Thymus (tissue), 11 donors: Measurements from ENCODE around the gene FOXN3. TPM values are rescaled to one million over a fixed set of nuclear protein-coding genes. Genes with fewer than 3 reads are reported as not detected.

Experiments
- DNase-seq, 9 donors: peaks; one replicate each; pipeline ENCODE4 v3.0.0-alpha.2; 2013; ENCODE audit warnings: low spot score in 9 of 9, low read depth in 6 of 9, missing footprints in 1 of 9
- H3K27ac ChIP-seq, 2 donors: one replicate each; pipeline ENCODE4 v1.5.1; 2013; ENCODE audit warnings: control low read depth in 1 of 2, low read depth in 1 of 2, low read length in 1 of 2, mild to moderate bottlenecking in 1 of 2, moderate library complexity in 1 of 2
- H3K27me3 ChIP-seq, 2 donors: one replicate each; pipeline ENCODE4 v1.5.1; 2013; ENCODE audit warnings: low read length in 1 of 2; ENCODE audit not compliant: control insufficient read depth in 2 of 2, insufficient read depth in 1 of 2
- H3K36me3 ChIP-seq, 2 donors: one replicate each; pipeline ENCODE4 v1.5.1; 2013; ENCODE audit warnings: low read length in 1 of 2, mild to moderate bottlenecking in 1 of 2, moderate library complexity in 1 of 2; ENCODE audit not compliant: control insufficient read depth in 2 of 2, insufficient read depth in 2 of 2
- H3K4me1 ChIP-seq, 2 donors: one replicate each; pipeline ENCODE4 v1.5.1; 2013; ENCODE audit warnings: low read length in 2 of 2; ENCODE audit not compliant: control insufficient read depth in 2 of 2, insufficient read depth in 2 of 2
- H3K4me3 ChIP-seq, 2 donors: one replicate each; pipeline ENCODE4 v1.5.1; 2013; ENCODE audit warnings: low read length in 2 of 2, control low read depth in 1 of 2, mild to moderate bottlenecking in 1 of 2
- H3K9me3 ChIP-seq, 2 donors: one replicate each; pipeline ENCODE4 v1.5.1; 2013; ENCODE audit warnings: low read length in 1 of 2, mild to moderate bottlenecking in 1 of 2; ENCODE audit not compliant: control insufficient read depth in 2 of 2, insufficient read depth in 1 of 2
- WGBS: extraction: QIAGEN DNeasy Blood & Tissue Kit; methylation state at CpG from one replicate; pipeline ENCODE4 v1.1.7; 2013; 5-methylcytosine and 5-hydroxymethylcytosine counted together
- polyA plus RNA-seq: library from polyadenylated mRNA; stranded (reverse); fragments of 200-250 nt; gene quantifications from one replicate; pipeline ENCODE4 v1.2.3, GENCODE V29; 2013
- total RNA-seq: library from RNA; stranded (reverse); fragments of 120-200 nt; gene quantifications from one replicate; pipeline ENCODE4 v1.2.4, GENCODE V29; 2013
- donor health status: healthy.

Gene FOXN3
- total and polyA plus RNA-seq, 2 donors, result 21.9 to 32.5 TPM

DNA sequence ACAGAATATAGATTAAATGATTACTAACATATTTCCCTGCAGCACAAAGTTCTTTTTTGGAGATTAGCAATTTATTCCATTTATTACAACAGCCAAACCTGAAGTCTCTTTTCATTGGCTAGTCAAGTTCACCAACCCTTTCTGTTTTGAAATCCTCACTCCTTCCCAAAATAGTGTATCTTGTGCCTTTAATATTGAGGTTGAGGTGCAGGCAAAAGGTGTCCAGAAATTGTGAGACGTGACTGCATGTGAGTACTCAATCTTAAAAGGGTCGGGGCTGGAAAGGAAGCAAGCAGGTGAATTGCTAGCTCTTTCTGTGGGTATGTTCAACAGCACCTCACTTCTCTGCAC, 11.1 kb upstream of the FOXN3 start:
- Histone ChIP-seq H3K27me3 (no peaks in the 10 kb centered on the region), H3K27ac (peak overlapping the region; percentile 82 to 88), H3K9me3 (no peaks in the 10 kb centered on the region), H3K36me3 (peaks cover 0 to 3% of the 10 kb centered on the region in 2 donors), H3K4me3 (no peak overlapping the region), H3K4me1 (peaks cover 23 to 35% of the 10 kb centered on the region in 2 donors)
- DNase-seq, result peak in 1 of 9 donors; percentile 60
- 27% methylated on average over 2 of the region's 2 CpGs for WGBS

DNA sequence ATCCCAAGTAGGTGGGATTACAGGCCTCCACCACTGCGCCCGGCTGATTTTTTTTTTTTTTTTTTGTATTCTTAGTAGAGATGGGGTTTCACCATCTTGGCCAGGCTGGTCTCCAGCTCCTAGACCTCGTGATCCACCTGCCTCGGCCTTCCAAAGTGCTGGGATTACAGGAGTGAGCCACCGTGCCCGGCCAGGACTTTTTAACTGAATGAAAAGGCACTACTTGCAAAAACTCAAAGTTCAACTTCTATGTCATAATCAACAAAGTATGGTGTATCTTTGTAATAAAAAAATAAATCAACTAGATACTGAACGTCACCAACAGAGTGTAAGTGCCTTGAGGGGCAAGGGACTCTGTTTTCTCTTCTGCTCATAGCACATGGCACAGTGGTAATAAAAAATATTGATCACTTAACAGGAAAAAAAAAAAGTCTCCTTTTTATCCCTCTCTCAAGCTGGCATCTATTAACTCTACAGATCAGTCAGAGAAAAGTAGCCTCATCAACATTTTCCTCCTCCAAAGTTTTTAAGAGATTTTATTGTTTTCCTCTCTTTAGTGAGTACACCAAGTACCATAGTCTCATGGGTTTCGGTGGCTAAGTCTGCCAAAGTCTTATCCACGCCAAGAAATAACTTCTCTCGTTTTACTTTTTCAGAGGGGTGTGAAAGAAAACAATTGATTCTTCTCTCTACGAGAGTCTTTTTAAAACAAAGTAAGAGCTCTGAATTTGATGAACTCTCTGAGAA, 10.6 kb upstream of the FOXN3 start:
- 97% methylated on average over 11 of the region's 11 CpGs for WGBS
- Histone ChIP-seq H3K4me1 (peaks cover 23 to 38% of the 10 kb centered on the region in 2 donors), H3K9me3 (no peaks in the 10 kb centered on the region), H3K36me3 (peaks cover 0 to 3% of the 10 kb centered on the region in 2 donors), H3K27ac (peak overlapping the region in 1 of 2 donors; percentile 88), H3K27me3 (no peaks in the 10 kb centered on the region), H3K4me3 (no peak overlapping the region)
- no peak for DNase-seq

DNA sequence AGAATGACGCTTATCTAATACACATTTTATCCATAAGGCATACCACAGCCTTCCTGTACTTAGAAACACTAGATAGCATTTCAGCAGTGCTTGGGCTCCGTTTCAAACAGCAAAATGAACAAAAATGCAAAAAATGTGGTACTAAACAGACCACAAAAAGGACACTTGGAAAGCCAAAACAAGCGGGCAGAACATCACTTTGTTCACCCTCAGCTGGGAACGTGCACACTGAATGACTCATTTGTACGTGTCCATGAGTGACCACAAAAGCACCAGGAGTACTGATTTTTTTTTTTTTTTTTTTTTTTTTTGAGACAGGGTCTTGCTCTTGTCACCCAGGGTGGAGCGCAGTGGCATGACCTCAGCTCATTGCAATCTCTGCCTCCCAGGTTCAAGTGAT, 8.9 kb upstream of the FOXN3 start:
- H3K27ac ChIP-seq, result no peak overlapping the region
- H3K9me3 ChIP-seq, result no peaks in the 10 kb centered on the region
- H3K4me1 ChIP-seq, result peaks cover 22 to 37% of the 10 kb centered on the region in 2 donors
- H3K4me3 ChIP-seq, result no peak overlapping the region
- no peak for DNase-seq
- WGBS, result 82% methylated on average over 6 of the region's 6 CpGs
- H3K36me3 ChIP-seq, result peaks cover 0 to 3% of the 10 kb centered on the region in 2 donors
- H3K27me3 ChIP-seq, result no peaks in the 10 kb centered on the region

DNA sequence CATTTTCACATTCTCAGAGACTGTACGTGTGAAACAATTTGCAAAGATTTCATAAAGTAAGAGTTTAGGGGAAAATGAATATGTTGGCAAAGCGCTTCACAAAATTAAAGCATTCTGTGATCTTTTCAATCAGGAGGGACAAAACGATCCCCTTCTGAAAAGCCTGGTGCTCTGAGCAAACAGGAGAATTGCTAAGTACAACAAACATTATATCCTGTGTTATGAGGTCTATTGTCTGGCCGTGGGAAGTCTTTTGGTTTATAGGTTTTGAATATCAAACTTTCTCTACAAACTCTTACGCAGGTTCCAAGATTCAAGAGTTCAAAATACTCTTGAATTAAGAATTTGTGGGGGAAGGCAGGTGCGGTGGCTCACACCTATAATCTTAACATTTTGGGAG, 7.2 kb upstream of the FOXN3 start:
- H3K9me3 ChIP-seq, result no peaks in the 10 kb centered on the region
- H3K4me1 ChIP-seq, result peaks cover 12 to 31% of the 10 kb centered on the region in 2 donors
- peaks cover 0 to 3% of the 10 kb centered on the region in 2 donors for H3K36me3 ChIP-seq
- 91% methylated on average over 6 of the region's 6 CpGs for WGBS
- H3K27ac ChIP-seq, result no peak overlapping the region
- H3K4me3 ChIP-seq, result no peak overlapping the region
- H3K27me3 ChIP-seq, result no peaks in the 10 kb centered on the region
- DNase-seq, result no peak

DNA sequence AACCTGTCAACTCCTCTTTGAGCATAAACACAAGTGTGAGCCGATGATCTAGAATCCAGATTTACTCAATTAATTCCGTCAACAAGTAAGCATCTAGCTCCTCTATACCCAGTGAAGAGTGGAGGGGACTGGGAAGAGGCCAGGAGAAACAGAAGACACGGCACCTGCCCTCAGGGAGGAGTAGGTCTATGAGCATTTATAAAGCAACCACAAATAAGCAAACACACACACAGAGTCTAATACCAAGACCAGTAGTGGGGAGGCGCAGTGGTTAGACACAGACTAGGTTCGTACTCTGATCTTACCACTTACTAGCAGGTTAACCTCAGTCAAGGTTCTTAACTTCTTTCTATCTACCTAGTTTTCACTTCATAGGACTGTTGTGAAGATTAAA, 5.9 kb upstream of the FOXN3 start:
- Histone ChIP-seq H3K4me1 (peaks cover 8 to 26% of the 10 kb centered on the region in 2 donors), H3K4me3 (no peak overlapping the region), H3K27me3 (no peaks in the 10 kb centered on the region), H3K27ac (no peak overlapping the region), H3K36me3 (no peaks in the 10 kb centered on the region), H3K9me3 (no peaks in the 10 kb centered on the region)
- WGBS, result 83% methylated on average over 5 of the region's 5 CpGs
- no peak for DNase-seq

DNA sequence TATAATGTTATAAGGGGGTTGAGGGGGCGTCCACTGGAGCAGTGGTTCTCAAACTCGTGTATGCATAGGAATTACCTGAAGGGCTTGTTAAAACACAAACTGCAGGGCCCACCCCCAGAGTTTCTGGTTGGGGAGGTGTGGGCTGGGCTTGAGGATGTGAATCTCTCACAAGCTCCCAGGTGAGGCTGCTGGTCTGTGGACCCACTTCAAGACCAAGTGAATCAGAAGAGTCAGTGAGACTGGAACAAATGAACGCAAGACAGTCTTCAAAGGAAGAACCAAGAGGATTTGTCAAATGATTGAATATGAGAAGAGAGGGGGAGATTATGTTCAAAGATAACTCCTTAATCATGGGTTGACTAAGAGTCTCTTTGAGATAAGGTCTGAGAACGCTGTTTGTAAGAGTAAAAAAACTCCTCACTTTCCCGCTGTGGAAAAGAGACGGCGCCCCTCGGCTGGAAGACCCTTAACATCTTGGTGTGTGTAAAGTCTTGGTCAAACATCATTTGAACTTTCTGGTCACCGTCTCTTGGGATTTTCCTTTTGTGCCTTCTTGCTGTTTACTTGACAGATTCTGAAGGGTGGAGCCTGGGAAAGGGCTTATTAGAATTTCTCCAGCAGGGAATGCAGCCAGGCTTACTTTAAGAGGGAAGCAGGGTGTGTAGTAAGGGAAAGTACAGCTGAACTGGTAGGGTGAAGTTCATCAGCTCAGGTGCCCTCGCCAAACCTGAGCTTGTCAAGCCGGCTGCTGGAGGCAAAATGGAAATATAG, 5.3 kb upstream of the FOXN3 start:
- H3K4me3 ChIP-seq, result no peak overlapping the region
- H3K27ac ChIP-seq, result no peak overlapping the region
- H3K9me3 ChIP-seq, result no peaks in the 10 kb centered on the region
- no peaks in the 10 kb centered on the region for H3K36me3 ChIP-seq
- peaks cover 9 to 31% of the 10 kb centered on the region in 2 donors for H3K4me1 ChIP-seq
- WGBS, result 89% methylated on average over 11 of the region's 11 CpGs
- H3K27me3 ChIP-seq, result peaks cover 0 to 2% of the 10 kb centered on the region in 2 donors
- no peak for DNase-seq

DNA sequence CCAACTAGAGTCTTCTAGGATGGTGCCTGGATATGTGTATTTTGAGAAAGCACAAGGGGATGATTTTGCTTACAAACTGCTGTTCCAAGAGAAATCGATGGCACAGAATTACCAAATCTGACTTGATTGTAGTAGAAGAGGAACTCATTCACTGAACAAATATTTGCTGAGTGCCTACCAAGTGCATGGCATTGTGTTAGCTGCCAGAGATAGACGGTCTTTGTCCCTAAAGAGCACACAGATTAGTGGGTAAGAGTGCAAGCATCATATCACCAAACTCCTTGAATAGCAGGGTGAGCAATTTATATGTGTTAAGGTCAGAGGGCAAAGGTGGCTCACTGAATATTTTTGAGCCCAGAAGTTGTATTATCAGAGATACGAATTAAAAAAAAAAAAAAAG, 3.5 kb upstream of the FOXN3 start:
- H3K4me3 ChIP-seq, result no peak overlapping the region
- WGBS, result 97% methylated on average over 3 of the region's 3 CpGs
- H3K9me3 ChIP-seq, result no peaks in the 10 kb centered on the region
- no peaks in the 10 kb centered on the region for H3K36me3 ChIP-seq
- no peak for DNase-seq
- peaks cover 0 to 2% of the 10 kb centered on the region in 2 donors for H3K27me3 ChIP-seq
- peaks cover 9 to 31% of the 10 kb centered on the region in 2 donors for H3K4me1 ChIP-seq
- no peak overlapping the region for H3K27ac ChIP-seq

DNA sequence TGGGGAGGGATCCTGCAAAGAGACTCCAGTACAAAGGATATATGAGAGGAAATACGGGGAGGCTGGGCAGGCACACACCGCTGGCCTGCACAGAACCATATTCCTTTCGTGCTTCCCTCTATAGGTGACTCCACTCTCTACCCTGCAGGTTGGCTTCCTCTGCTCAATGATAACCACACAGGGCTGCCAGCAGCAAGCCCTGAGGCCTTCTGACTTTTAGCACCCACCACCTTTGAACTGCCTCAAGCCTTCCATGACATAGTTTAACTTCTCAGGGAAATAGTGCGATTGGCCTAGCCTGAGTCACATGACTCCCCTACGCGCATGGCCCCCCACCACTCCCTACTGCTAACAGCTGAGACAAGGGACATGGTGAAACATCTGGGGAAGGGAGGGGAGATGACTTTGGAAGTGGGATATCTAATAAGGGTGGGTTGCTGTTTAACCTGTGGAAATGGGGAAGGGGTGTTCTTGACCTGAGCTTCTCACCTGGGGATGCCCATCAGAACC, 3.0 kb upstream of the FOXN3 start:
- no peaks in the 10 kb centered on the region for H3K36me3 ChIP-seq
- no peaks in the 10 kb centered on the region for H3K9me3 ChIP-seq
- no peak overlapping the region for H3K27ac ChIP-seq
- peaks cover 0 to 2% of the 10 kb centered on the region in 2 donors for H3K27me3 ChIP-seq
- 98% methylated on average over 6 of the region's 6 CpGs for WGBS
- H3K4me1 ChIP-seq, result peaks cover 14 to 34% of the 10 kb centered on the region in 2 donors
- H3K4me3 ChIP-seq, result no peak overlapping the region
- no peak for DNase-seq

DNA sequence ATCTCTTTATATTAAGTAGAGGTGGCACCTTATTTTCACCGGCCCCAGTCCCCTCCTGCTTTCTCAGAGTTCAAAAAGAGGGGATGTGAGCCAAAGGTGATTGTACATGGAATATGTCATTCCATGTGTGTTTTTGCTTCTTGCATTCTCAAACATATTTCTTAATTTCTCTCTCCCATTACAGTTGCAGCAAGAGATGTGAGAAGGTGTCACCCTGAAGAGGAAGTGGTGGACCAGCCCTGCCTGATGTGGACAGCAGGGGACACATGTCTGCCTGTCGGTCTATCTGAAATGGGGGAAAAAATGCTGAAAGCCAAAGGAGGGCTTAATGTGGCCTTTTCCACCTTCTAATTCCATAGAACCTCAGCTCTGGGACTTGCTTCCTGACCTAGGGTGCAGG, 1.9 kb upstream of the FOXN3 start:
- Histone ChIP-seq H3K27me3 (peaks cover 0 to 2% of the 10 kb centered on the region in 2 donors), H3K9me3 (no peaks in the 10 kb centered on the region), H3K4me1 (peaks cover 15 to 33% of the 10 kb centered on the region in 2 donors), H3K4me3 (no peak overlapping the region), H3K36me3 (peaks cover 0 to 5% of the 10 kb centered on the region in 2 donors), H3K27ac (no peak overlapping the region)
- 91% methylated on average over 2 of the region's 2 CpGs for whole genome bisulfite sequencing
- DNase-seq, result no peak
